SU-DHL-6 (cell line): ENCODE measurements around the gene WAS.
"Not testable (repeated sequence)": the region's sequence is repeated elsewhere in the genome, so short reads cannot be mapped to it uniquely, and the experiment has no call there.

Experiments
- H2AFZ ChIP-seq: fragments of 200-600 bp; sonication (generic); 2 replicates; pipeline ENCODE4 v1.6.1; 2014; ENCODE audit warnings: low read depth, mild to moderate bottlenecking, moderate library complexity, mixed read lengths, antibody characterized with exemption, low read length; ENCODE audit not compliant: severe bottlenecking
- H3F3A ChIP-seq: fragments of 200-600 bp; shearing (Covaris generic); 2 replicates; pipeline ENCODE4 v1.6.0; 2016; ENCODE audit warnings: antibody characterized with exemption, mild to moderate bottlenecking; ENCODE audit not compliant: insufficient read depth
- H3K27ac ChIP-seq: fragments of 200-600 bp; sonication (generic); 2 replicates; pipeline ENCODE4 v1.5.1; 2016; ENCODE audit warnings: low read depth, mild to moderate bottlenecking, low read length, moderate library complexity, mixed read lengths
- H3K27me3 ChIP-seq: fragments of 200-600 bp; sonication (generic), shearing (Covaris generic); 2 replicates; pipeline ENCODE4 v1.6.0; 2014; ENCODE audit warnings: mild to moderate bottlenecking, low read length
- H3K36me3 ChIP-seq: fragments of 200-600 bp; sonication (generic); 2 replicates; pipeline ENCODE4 v1.6.1; 2014; ENCODE audit warnings: mild to moderate bottlenecking, low read length, mixed read lengths
- H3K4me2 ChIP-seq: fragments of 300-600, 200-600 bp; shearing (Covaris generic), sonication (generic); 2 replicates; pipeline ENCODE4 v1.6.0; 2014; ENCODE audit warnings: low read length, low read depth, mild to moderate bottlenecking; ENCODE audit not compliant: poor library complexity, severe bottlenecking
- H3K4me3 ChIP-seq: fragments of 200-600 bp; sonication (generic); 2 replicates; pipeline ENCODE4 v1.5.1; 2014; ENCODE audit warnings: antibody characterized with exemption, low read length, mild to moderate bottlenecking, mixed read lengths; ENCODE audit not compliant: insufficient read depth, poor library complexity, severe bottlenecking
- H3K79me2 ChIP-seq: fragments of 200-600 bp; sonication (generic); 2 replicates; pipeline ENCODE4 v1.6.1; 2014; ENCODE audit warnings: mild to moderate bottlenecking, low read length, moderate library complexity; ENCODE audit not compliant: insufficient read depth
- H3K9ac ChIP-seq: fragments of 200-600 bp; sonication (generic); 2 replicates; pipeline ENCODE4 v1.7.0; 2014; ENCODE audit warnings: mild to moderate bottlenecking, low read length
- H3K9me2 ChIP-seq: fragments of 200-600 bp; sonication (generic); replicated peaks from 2 replicates; pipeline ENCODE4 v1.6.1; 2014; ENCODE audit warnings: low read length; ENCODE audit not compliant: insufficient read depth
- H3K9me3 ChIP-seq: fragments of 200-600 bp; sonication (generic); 2 replicates; pipeline ENCODE4 v1.6.1; 2014; ENCODE audit warnings: low read length, mixed read lengths; ENCODE audit not compliant: insufficient read depth
- H4K20me1 ChIP-seq: fragments of 200-600 bp; sonication (generic); 2 replicates; pipeline ENCODE4 v1.6.1; 2014; ENCODE audit warnings: low read depth, mild to moderate bottlenecking, antibody characterized with exemption, low read length, moderate library complexity, mixed read lengths
- EZH2phosphoT487 ChIP-seq: fragments of 200-600 bp; sonication (generic), shearing (Covaris generic); conservative IDR thresholded peaks from 2 replicates; pipeline ENCODE4 v1.6.1; 2018; ENCODE audit warnings: mild to moderate bottlenecking, antibody characterized with exemption, low read length, moderate library complexity, mixed read lengths
- TF ChIP-seq, protein P1 (sequence below): fragments of 200-600 bp; sonication (generic); IDR thresholded peaks from one replicate; pipeline ENCODE4 v1.5.1; 2017; ENCODE audit warnings: antibody characterized with exemption, mild to moderate bottlenecking, low read length, moderate library complexity; ENCODE audit not compliant: insufficient read depth, poor library complexity, severe bottlenecking

Gene WAS

DNA sequence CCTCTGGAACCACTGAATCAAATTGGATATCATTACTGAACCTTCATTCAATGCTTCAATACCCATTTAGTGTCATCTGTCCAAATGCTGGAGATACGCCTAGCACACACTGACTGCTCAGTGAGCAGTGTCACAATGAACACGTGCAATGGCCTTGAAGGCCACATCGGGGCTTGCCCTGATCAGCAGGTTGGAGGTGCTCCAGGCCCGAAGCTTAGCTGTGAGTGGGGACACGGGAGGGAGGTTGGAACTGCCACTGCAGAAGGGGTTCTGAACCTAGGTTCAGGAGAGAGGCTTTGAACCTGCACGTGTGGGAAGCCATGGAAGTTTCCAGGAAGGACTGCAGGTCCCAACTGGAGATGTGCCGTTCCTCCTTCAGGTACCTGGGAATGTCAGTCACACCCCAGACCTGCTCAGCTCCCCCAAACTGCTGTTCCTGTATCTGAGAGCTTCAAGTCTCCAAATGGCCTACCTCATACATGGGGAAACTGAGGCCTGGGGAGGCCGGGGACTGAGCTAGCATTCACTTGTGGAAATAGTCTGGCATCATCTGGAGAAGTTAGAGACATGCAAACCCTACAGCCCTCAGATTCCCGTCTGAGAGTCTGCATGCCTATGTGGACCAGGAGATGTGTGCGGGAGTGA is 1.9 kb upstream of the WAS start:
- Histone ChIP-seq H3K4me2 (no peak overlapping the region), H3K27ac (no peak overlapping the region), H2AFZ (no peak overlapping the region), H3K9me2 (no peaks in the 10 kb centered on the region), H3K36me3 (no peaks in the 10 kb centered on the region; the same call in 1 of the 2 replicates), H3K79me2 (peaks cover 16% of the 10 kb centered on the region), H4K20me1 (no peaks in the 10 kb centered on the region), H3K4me3 (no peak overlapping the region), H3K9me3 (no peaks in the 10 kb centered on the region), H3K9ac (no peak overlapping the region), H3F3A (0 out of 2 replicates have a peak, but pooled peaks cover 3% of the 10 kb centered on the region), H3K27me3 (no peaks in the 10 kb centered on the region)
- TF ChIP-seq, protein P1, sequence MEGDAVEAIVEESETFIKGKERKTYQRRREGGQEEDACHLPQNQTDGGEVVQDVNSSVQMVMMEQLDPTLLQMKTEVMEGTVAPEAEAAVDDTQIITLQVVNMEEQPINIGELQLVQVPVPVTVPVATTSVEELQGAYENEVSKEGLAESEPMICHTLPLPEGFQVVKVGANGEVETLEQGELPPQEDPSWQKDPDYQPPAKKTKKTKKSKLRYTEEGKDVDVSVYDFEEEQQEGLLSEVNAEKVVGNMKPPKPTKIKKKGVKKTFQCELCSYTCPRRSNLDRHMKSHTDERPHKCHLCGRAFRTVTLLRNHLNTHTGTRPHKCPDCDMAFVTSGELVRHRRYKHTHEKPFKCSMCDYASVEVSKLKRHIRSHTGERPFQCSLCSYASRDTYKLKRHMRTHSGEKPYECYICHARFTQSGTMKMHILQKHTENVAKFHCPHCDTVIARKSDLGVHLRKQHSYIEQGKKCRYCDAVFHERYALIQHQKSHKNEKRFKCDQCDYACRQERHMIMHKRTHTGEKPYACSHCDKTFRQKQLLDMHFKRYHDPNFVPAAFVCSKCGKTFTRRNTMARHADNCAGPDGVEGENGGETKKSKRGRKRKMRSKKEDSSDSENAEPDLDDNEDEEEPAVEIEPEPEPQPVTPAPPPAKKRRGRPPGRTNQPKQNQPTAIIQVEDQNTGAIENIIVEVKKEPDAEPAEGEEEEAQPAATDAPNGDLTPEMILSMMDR: no peak
- no peak for TF ChIP-seq EZH2phosphoT487

DNA sequence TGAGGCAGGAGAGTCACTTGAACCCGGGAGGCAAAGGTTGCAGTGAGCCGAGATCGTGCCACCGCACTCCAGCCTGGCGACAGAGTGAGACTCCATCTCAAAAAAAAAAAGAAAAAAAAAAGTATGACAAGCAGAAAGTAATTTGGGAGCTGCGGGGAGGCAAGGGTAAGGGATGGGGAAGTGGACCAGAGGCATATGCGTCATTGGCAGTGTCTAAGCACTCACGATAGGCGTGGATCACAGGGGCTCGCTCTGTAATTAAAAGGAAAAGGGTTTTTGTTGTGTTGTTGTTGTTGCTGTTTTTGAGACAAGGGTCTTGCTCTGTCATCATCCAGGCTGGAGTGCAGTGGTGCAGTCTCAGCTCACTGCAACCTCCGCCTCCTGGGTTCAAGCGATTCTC is 804 bp upstream of the WAS start:
- H3K36me3 ChIP-seq, H3K9me2 ChIP-seq, H3K9me3 ChIP-seq, H3K9ac ChIP-seq, H4K20me1 ChIP-seq, H3K4me3 ChIP-seq, H3K4me2 ChIP-seq, H3F3A ChIP-seq, H2AFZ ChIP-seq, H3K27me3 ChIP-seq: not testable (repeated sequence)
- Histone ChIP-seq H3K79me2 (peaks cover 16% of the 10 kb centered on the region), H3K27ac (peak overlapping the region; percentile 72; the same call in 1 of the 2 replicates)

DNA sequence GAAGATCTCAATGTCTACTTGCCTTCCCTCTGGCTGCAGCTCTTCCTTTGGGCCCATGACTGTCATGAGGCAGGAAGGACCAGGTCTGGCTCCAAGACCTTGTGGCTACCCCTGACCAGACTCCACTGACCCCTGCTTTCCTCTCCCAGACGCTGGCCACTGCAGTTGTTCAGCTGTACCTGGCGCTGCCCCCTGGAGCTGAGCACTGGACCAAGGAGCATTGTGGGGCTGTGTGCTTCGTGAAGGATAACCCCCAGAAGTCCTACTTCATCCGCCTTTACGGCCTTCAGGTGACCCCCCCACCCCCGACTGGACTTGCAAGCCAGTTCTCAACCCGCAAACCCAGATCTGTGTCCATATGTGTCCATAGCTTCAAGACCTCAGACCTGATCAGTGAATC is 535 bp downstream of the WAS start:
- H3K4me2 ChIP-seq: peak overlapping the region; percentile 93
- H3K79me2 ChIP-seq: peaks cover 16% of the 10 kb centered on the region
- H3K27ac ChIP-seq: peak overlapping the region; percentile 72
- H3K9me3 ChIP-seq: no peaks in the 10 kb centered on the region
- H3K9ac ChIP-seq: peak overlapping the region; percentile 88
- no peaks in the 10 kb centered on the region for H4K20me1 ChIP-seq
- no peaks in the 10 kb centered on the region for H3K27me3 ChIP-seq
- peak overlapping the region; percentile 93 for H3K4me3 ChIP-seq
- no peaks in the 10 kb centered on the region; the same call in 1 of the 2 replicates for H3K36me3 ChIP-seq
- TF ChIP-seq, protein P1: no peak
- TF ChIP-seq EZH2phosphoT487: no peak
- H3K9me2 ChIP-seq: no peaks in the 10 kb centered on the region
- H2AFZ ChIP-seq: no peak overlapping the region
- H3F3A ChIP-seq: no peaks in the 10 kb centered on the region

DNA sequence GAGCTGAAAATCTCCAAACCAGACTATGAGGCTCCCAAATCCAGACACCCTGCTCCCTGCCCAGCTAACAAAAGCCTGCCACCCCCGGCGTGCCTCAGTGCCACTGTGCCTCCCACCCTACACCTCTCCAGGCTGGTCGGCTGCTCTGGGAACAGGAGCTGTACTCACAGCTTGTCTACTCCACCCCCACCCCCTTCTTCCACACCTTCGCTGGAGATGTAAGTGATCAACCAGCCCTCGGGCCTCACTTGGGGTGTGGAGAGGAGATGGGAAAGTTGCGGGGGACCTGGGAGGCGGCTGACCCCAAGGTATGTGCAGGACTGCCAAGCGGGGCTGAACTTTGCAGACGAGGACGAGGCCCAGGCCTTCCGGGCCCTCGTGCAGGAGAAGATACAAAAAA is 1.8 kb downstream of the WAS start:
- Histone ChIP-seq H3K36me3 (no peaks in the 10 kb centered on the region; the same call in 1 of the 2 replicates), H3K9me2 (no peaks in the 10 kb centered on the region), H3K4me2 (no peak overlapping the region), H3K9me3 (no peaks in the 10 kb centered on the region), H3K9ac (no peak overlapping the region), H3K27ac (no peak overlapping the region), H4K20me1 (no peaks in the 10 kb centered on the region), H3K79me2 (peaks cover 16% of the 10 kb centered on the region), H3K27me3 (no peaks in the 10 kb centered on the region), H3K4me3 (no peak overlapping the region), H3F3A (no peaks in the 10 kb centered on the region), H2AFZ (no peak overlapping the region)
- TF ChIP-seq EZH2phosphoT487: no peak
- TF ChIP-seq, protein P1: no peak
